RPMI7951 (cell line): ENCODE results near the gene SPDYE2B. TPM values are rescaled to one million over a fixed set of nuclear protein-coding genes. Genes with fewer than 3 reads are reported as not detected.

Experiments
- total RNA-seq: library from RNA; depleted of rRNA; stranded (reverse); fragments of >200 nt; shearing (Covaris generic); gene quantifications from 2 replicates; pipeline ENCODE4 v1.2.3, GENCODE V29; 2014; rRNA removed

SPDYE2B gene
- total RNA-seq, 1 experiment from 2014 or later = not detected

Other genes starting within 250 kb of the SPDYE2B start
- 22.9 and 30.6 TPM in 2 replicates for gene ORAI2, start 216.7 kb upstream of the SPDYE2B start, total RNA-seq
- gene ALKBH4, start 185.5 kb upstream of the SPDYE2B start, total RNA-seq = 16.2 and 23.3 TPM in 2 replicates
- gene LRWD1, start 185.3 kb upstream of the SPDYE2B start, total RNA-seq = 23.6 and 33.5 TPM in 2 replicates
- gene POLR2J, start 171.4 kb upstream of the SPDYE2B start, total RNA-seq = 78.0 and 95.6 TPM in 2 replicates
- gene RASA4B, start 132.5 kb upstream of the SPDYE2B start, total RNA-seq = 0.36 and 1.4 TPM in 2 replicates
- not detected in 2 replicates for gene UPK3BL2, start 106.6 kb upstream of the SPDYE2B start, total RNA-seq
- not detected in 2 replicates for gene SPDYE2, start 99.1 kb upstream of the SPDYE2B start, total RNA-seq
- 11.8 and 12.6 TPM in 2 replicates for gene POLR2J3, start 77.7 kb upstream of the SPDYE2B start, total RNA-seq
- 2.5 and 6.9 TPM in 2 replicates for gene RASA4, start 33.6 kb upstream of the SPDYE2B start, total RNA-seq
- gene UPK3BL1, start 7.5 kb upstream of the SPDYE2B start, total RNA-seq = 6.4 and 7.9 TPM in 2 replicates
- gene POLR2J2, start 21.3 kb downstream of the SPDYE2B start, total RNA-seq = 1.1 TPM in 2 replicates
- 5.2 and 9.8 TPM in 2 replicates for gene FAM185A, start 98.7 kb downstream of the SPDYE2B start, total RNA-seq